HL-60 (cell line): ENCODE results near the gene ZNF423.

Experiments used
- DNase-seq, 2 experiments: peaks; one replicate each; pipeline ENCODE4 v3.0.0-alpha.2; 2010 to 2020; ENCODE audit warnings: low read depth in 1 of 2, low spot score in 1 of 2
- H3K27ac ChIP-seq: fragments of 250-450 bp; sonication (Bioruptor Pico); replicated peaks from 2 replicates; pipeline ENCODE4 v1.5.1; 2020; ENCODE audit warnings: mild to moderate bottlenecking, moderate library complexity
- H3K27me3 ChIP-seq: fragments of 250-450 bp; sonication (Bioruptor Pico); 2 replicates; pipeline ENCODE4 v1.5.1; 2021; ENCODE audit warnings: mild to moderate bottlenecking, moderate library complexity; ENCODE audit not compliant: insufficient read depth, poor library complexity, severe bottlenecking
- H3K4me3 ChIP-seq: replicated peaks from 2 replicates; pipeline ENCODE4 v1.5.1; 2011; ENCODE audit warnings: mild to moderate bottlenecking, control low read depth, low read length; ENCODE audit not compliant: insufficient read depth
- GABPA ChIP-seq: IDR thresholded peaks from 2 replicates; pipeline ENCODE4 v1.6.1; 2012; ENCODE audit warnings: low read depth
- POLR2AphosphoS5 ChIP-seq: IDR thresholded peaks from 2 replicates; pipeline ENCODE4 v1.6.1; 2012; ENCODE audit warnings: low read depth
- SPI1 ChIP-seq: IDR thresholded peaks from 2 replicates; pipeline ENCODE4 v1.6.1; 2012; ENCODE audit warnings: low read depth, mild to moderate bottlenecking, borderline replicate concordance
- TF ChIP-seq, protein P1 (sequence below): IDR thresholded peaks from one replicate; pipeline ENCODE4 v1.5.1; 2011; ENCODE audit warnings: low read length, control low read depth, inconsistent platforms; ENCODE audit not compliant: insufficient read depth
- TF ChIP-seq, protein P2 (sequence below): IDR thresholded peaks from 2 replicates; pipeline ENCODE4 v1.6.1; 2012; ENCODE audit warnings: low read depth; ENCODE audit not compliant: insufficient replicate concordance

ZNF423 gene

DNA sequence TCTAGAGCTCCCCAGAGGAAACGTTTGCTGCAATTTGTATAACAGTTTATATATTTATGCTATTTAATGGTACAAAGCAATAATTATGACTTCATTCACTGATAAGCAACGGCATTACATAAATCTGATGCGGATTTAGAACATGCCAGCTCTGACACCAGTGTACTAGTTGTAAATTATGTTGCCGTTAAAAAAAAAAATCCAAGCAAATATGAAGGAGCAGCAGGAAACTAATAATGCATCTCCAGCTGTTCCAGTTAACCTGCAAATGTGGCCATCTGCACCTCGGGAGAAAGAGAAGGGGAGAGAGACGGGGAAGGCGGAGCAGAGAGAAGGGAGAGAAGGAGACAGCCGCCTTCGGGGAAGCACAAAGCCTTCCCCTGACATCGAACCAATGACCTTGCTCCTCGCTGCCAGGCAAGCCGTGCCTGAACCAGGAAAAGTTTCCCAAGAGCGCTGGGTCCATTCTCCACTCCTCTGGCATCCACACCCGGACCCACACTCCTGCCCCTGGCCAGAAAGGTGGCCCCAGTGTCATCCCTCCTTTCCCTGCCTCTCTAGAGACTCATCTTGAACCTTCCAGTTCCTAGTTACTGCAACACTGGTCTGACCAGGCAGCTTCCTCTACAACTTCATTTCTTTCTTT is 307.5 kb downstream of the ZNF423 start:
- Histone ChIP-seq H3K27ac (no peak overlapping the region), H3K4me3 (no peak overlapping the region), H3K27me3 (no peaks in the 10 kb centered on the region)
- TF ChIP-seq, protein P1, sequence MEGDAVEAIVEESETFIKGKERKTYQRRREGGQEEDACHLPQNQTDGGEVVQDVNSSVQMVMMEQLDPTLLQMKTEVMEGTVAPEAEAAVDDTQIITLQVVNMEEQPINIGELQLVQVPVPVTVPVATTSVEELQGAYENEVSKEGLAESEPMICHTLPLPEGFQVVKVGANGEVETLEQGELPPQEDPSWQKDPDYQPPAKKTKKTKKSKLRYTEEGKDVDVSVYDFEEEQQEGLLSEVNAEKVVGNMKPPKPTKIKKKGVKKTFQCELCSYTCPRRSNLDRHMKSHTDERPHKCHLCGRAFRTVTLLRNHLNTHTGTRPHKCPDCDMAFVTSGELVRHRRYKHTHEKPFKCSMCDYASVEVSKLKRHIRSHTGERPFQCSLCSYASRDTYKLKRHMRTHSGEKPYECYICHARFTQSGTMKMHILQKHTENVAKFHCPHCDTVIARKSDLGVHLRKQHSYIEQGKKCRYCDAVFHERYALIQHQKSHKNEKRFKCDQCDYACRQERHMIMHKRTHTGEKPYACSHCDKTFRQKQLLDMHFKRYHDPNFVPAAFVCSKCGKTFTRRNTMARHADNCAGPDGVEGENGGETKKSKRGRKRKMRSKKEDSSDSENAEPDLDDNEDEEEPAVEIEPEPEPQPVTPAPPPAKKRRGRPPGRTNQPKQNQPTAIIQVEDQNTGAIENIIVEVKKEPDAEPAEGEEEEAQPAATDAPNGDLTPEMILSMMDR = no peak
- TF ChIP-seq GABPA (no peak), POLR2AphosphoS5 (no peak), SPI1 (no peak)
- TF ChIP-seq, protein P2, sequence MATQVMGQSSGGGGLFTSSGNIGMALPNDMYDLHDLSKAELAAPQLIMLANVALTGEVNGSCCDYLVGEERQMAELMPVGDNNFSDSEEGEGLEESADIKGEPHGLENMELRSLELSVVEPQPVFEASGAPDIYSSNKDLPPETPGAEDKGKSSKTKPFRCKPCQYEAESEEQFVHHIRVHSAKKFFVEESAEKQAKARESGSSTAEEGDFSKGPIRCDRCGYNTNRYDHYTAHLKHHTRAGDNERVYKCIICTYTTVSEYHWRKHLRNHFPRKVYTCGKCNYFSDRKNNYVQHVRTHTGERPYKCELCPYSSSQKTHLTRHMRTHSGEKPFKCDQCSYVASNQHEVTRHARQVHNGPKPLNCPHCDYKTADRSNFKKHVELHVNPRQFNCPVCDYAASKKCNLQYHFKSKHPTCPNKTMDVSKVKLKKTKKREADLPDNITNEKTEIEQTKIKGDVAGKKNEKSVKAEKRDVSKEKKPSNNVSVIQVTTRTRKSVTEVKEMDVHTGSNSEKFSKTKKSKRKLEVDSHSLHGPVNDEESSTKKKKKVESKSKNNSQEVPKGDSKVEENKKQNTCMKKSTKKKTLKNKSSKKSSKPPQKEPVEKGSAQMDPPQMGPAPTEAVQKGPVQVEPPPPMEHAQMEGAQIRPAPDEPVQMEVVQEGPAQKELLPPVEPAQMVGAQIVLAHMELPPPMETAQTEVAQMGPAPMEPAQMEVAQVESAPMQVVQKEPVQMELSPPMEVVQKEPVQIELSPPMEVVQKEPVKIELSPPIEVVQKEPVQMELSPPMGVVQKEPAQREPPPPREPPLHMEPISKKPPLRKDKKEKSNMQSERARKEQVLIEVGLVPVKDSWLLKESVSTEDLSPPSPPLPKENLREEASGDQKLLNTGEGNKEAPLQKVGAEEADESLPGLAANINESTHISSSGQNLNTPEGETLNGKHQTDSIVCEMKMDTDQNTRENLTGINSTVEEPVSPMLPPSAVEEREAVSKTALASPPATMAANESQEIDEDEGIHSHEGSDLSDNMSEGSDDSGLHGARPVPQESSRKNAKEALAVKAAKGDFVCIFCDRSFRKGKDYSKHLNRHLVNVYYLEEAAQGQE = no peak
- no peak for DNase-seq

- Histone ChIP-seq H3K27me3 (no peaks in the 10 kb centered on the region), H3K4me3 (no peak overlapping the region), H3K27ac (no peak overlapping the region)
- TF ChIP-seq, protein P2 = no peak
- TF ChIP-seq GABPA (no peak), SPI1 (no peak), POLR2AphosphoS5 (no peak)
- TF ChIP-seq, protein P1 = no peak
- no peak for DNase-seq
These were observed 308.5 kb downstream of the ZNF423 start for GRCh38 chr16:49547448-49547847.

DNA sequence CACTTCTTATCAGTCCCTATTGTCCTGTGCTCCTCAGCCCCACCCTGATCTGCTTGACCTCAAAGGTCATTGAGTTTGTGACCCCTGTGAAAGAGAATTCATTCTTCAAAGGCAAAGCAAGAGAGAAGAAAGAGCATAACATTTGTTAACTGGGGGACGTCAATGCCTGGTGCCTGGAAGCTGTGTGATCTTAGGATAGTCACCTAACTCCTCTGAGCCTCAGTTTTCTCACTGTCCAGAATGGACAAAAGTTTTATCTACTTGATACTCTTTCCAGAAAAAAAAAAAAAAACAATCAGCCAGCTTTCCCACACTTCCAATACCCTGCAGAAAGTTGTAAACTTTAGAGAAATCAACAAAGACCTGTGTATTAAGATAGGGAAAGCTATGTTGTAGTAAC is 309.2 kb downstream of the ZNF423 start:
- Histone ChIP-seq H3K27ac (no peak overlapping the region), H3K27me3 (no peaks in the 10 kb centered on the region), H3K4me3 (no peak overlapping the region)
- TF ChIP-seq, protein P1 = no peak
- TF ChIP-seq SPI1 (no peak), POLR2AphosphoS5 (no peak), GABPA (no peak)
- TF ChIP-seq, protein P2 = no peak
- DNase-seq = no peak
